GM10847 (cell line): Measurements from ENCODE around the gene ADCY3.

ENCODE experiments used
- POLR2A ChIP-seq: IDR thresholded peaks from 2 replicates; pipeline ENCODE4 v1.6.1; 2011; ENCODE audit not compliant: insufficient read length; ENCODE audit errors: extremely low read depth

Gene ADCY3

GRCh38 chr2:24827321-24828237 lies 92.5 kb downstream of the ADCY3 start:
- no peak for TF ChIP-seq POLR2A

- no peak for TF ChIP-seq POLR2A
Observed at GRCh38 chr2:24826773-24827145, 93.3 kb downstream of the ADCY3 start.

GRCh38 chr2:24825883-24826772 lies 93.9 kb downstream of the ADCY3 start:
- TF ChIP-seq POLR2A, result no peak

- no peak for TF ChIP-seq POLR2A
Observed at GRCh38 chr2:24824966-24825882, 94.8 kb downstream of the ADCY3 start.

GRCh38 chr2:24824071-24824588 lies 95.9 kb downstream of the ADCY3 start:
- TF ChIP-seq POLR2A, result no peak

GRCh38 chr2:24822049-24822706 lies 97.9 kb downstream of the ADCY3 start:
- TF ChIP-seq POLR2A, result no peak

- no peak for TF ChIP-seq POLR2A
Observed at GRCh38 chr2:24821433-24821891, 98.6 kb downstream of the ADCY3 start.

- TF ChIP-seq POLR2A, result no peak
Observed at GRCh38 chr2:24820598-24821432, 99.2 kb downstream of the ADCY3 start.

GRCh38 chr2:24820175-24820513 lies 99.9 kb downstream of the ADCY3 start:
- no peak for TF ChIP-seq POLR2A

GRCh38 chr2:24819442-24820174 lies 100.4 kb downstream of the ADCY3 start:
- no peak for TF ChIP-seq POLR2A

- no peak for TF ChIP-seq POLR2A
Observed at GRCh38 chr2:24818721-24819167, 101.3 kb downstream of the ADCY3 start.

- no peak for TF ChIP-seq POLR2A
Observed at GRCh38 chr2:24816884-24817283, 103.2 kb downstream of the ADCY3 start.

GRCh38 chr2:24816404-24816803 lies 103.6 kb downstream of the ADCY3 start:
- TF ChIP-seq POLR2A, result no peak

GRCh38 chr2:24815171-24815570 lies 104.9 kb downstream of the ADCY3 start:
- TF ChIP-seq POLR2A, result no peak
